Dendritic cell treated with granulocyte-macrophage colony-stimulating factor and Interleukin-4, amounts not matched to agents 40 ng/mL and 50 ng/mL, for 4 days (primary cell): ENCODE results near the gene SOD2.
"Not testable (repeated sequence)": the region's sequence is repeated elsewhere in the genome, so short reads cannot be mapped to it uniquely, and the experiment has no call there.

ENCODE experiments used
- H3K27ac Mint-ChIP-seq: one replicate; pipeline ENCODE4 v1.8.0; 2022; ENCODE audit warnings: mild to moderate bottlenecking, mixed read lengths
- H3K27me3 Mint-ChIP-seq: one replicate; pipeline ENCODE4 v1.8.0; 2022; ENCODE audit warnings: mild to moderate bottlenecking, mixed read lengths
- H3K36me3 Mint-ChIP-seq: one replicate; pipeline ENCODE4 v1.8.0; 2022; ENCODE audit warnings: low read depth, mixed read lengths
- H3K4me1 Mint-ChIP-seq: one replicate; pipeline ENCODE4 v1.8.0; 2022; ENCODE audit warnings: low read depth, mixed read lengths
- H3K4me3 Mint-ChIP-seq: one replicate; pipeline ENCODE4 v1.8.0; 2022; ENCODE audit warnings: mild to moderate bottlenecking, moderate library complexity, mixed read lengths
- H3K9me3 Mint-ChIP-seq: one replicate; pipeline ENCODE4 v1.8.0; 2022; ENCODE audit warnings: mixed read lengths
- intact Hi-C: fragments of 100-400 bp; cut with micrococcal nuclease; formaldehyde crosslinking; loops from one replicate; pipeline ENCODE4 v1.15.0; 2022

The SOD2 gene

DNA sequence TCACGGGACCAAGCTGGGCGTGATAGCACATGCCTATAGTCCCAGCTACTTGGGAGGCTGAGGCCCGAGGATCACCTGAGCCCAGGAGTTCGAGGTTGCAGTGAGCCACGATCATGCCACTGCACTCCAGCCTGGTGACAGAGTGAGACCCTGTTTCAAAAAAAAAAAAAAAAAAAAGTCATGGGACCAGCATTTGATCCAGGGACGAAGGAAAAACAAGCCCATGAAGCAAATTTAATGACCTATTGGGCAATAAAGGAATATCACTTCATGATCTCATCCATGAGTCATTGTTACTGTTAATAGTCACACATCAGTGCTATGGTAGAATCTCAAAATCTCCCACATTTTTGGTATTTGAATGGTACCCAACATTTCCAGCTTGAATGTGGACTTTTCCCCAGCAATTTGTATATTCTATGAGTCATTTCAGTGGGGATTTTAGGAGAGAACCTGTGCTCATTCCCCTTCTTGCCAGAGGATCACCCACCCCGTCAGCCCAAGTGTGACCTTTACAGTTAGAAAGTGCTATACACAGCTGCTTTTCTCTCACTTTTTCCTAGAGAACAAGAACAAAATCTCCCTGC lies 8.5 kb upstream of the SOD2 start:
- H3K9me3 Mint-ChIP-seq = peaks cover 6% of the 10 kb centered on the region
- intact Hi-C loops = no loop called here
- H3K27ac Mint-ChIP-seq = peak overlapping the region; percentile 51
- peaks cover 29% of the 10 kb centered on the region for H3K4me1 Mint-ChIP-seq
- H3K36me3 Mint-ChIP-seq = peaks cover 17% of the 10 kb centered on the region
- no peak overlapping the region for H3K4me3 Mint-ChIP-seq
- H3K27me3 Mint-ChIP-seq = no peaks in the 10 kb centered on the region

GRCh38 chr6:159700970-159701369 lies 7.9 kb upstream of the SOD2 start:
- intact Hi-C loops = no loop called here
- Mint-ChIP-seq H3K9me3 (peaks cover 6% of the 10 kb centered on the region), H3K4me1 (peaks cover 29% of the 10 kb centered on the region), H3K27ac (peak overlapping the region; percentile 59), H3K27me3 (no peaks in the 10 kb centered on the region), H3K4me3 (no peak overlapping the region), H3K36me3 (peaks cover 17% of the 10 kb centered on the region)

GRCh38 chr6:159695984-159696383 lies 2.9 kb upstream of the SOD2 start:
- peaks cover 41% of the 10 kb centered on the region for H3K4me1 Mint-ChIP-seq
- no peaks in the 10 kb centered on the region for H3K27me3 Mint-ChIP-seq
- intact Hi-C loops = no loop called here
- peaks cover 20% of the 10 kb centered on the region for H3K36me3 Mint-ChIP-seq
- H3K27ac Mint-ChIP-seq = peak overlapping the region; percentile 93
- no peak overlapping the region for H3K4me3 Mint-ChIP-seq
- no peaks in the 10 kb centered on the region for H3K9me3 Mint-ChIP-seq

DNA sequence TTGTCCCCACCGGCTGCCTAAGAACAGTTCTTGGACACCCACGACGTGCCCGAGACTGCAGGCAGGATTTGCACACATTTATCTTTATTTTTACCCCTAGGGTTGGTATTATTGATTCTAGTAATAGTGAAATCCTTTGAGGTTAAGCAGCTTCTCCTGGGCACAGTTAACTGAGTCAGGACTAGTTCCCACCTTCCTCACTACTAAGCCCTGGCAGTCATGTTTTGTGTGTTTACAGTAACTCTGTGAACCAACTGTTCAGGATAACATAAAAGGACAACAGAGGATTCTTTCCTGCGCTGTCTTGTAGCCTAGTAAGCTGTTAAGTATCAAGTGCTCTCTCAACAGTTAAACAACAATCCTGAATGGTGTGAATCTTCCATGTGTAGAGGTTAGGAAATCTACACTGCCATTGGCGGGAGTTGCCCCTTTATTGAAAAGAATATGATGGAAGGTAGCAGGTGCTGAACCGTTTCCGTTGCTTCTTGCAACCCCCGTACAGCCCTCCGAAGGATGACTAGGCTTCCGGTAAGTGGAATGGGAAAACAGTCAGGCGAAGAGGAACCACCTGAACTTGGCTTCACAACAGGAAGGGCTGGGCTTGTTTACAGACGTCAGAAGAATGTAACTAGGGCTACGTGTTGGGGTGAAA lies 979 bp upstream of the SOD2 start:
- H3K9me3 Mint-ChIP-seq = peaks cover 5% of the 10 kb centered on the region
- peaks cover 31% of the 10 kb centered on the region for H3K36me3 Mint-ChIP-seq
- H3K4me3 Mint-ChIP-seq = peak overlapping the region; percentile 87
- no peaks in the 10 kb centered on the region for H3K27me3 Mint-ChIP-seq
- H3K27ac Mint-ChIP-seq = peak overlapping the region; percentile 93
- intact Hi-C loops = loop anchor here (1.0 to 5.0 kb wide), 4 partner anchors 33 to 273 kb away; partner anchors contain the start of genes IGF2R and WTAP
- H3K4me1 Mint-ChIP-seq = peaks cover 31% of the 10 kb centered on the region

- peaks cover 46% of the 10 kb centered on the region for H3K36me3 Mint-ChIP-seq
- peaks cover 37% of the 10 kb centered on the region for H3K4me1 Mint-ChIP-seq
- H3K4me3 Mint-ChIP-seq = peak overlapping the region; percentile 87
- no peaks in the 10 kb centered on the region for H3K27me3 Mint-ChIP-seq
- intact Hi-C loops = loop anchor here (1.0 to 5.0 kb wide), 4 partner anchors 35 to 275 kb away; partner anchors contain the start of genes IGF2R and WTAP
- H3K27ac Mint-ChIP-seq = peak overlapping the region; percentile 93
- peaks cover 9% of the 10 kb centered on the region for H3K9me3 Mint-ChIP-seq
Observed at GRCh38 chr6:159692303-159693127, 526 bp downstream of the SOD2 start.

GRCh38 chr6:159691963-159692287 lies 1.1 kb downstream of the SOD2 start:
- intact Hi-C loops = loop anchor here (1.0 to 5.0 kb wide), 6 partner anchors 50 to 275 kb away; partner anchors contain the start of genes ACAT2, IGF2R and MRPL18
- Mint-ChIP-seq H3K9me3 (peaks cover 9% of the 10 kb centered on the region), H3K4me1 (peaks cover 39% of the 10 kb centered on the region), H3K4me3 (peak overlapping the region; percentile 87), H3K27me3 (no peaks in the 10 kb centered on the region), H3K27ac (peak overlapping the region; percentile 93), H3K36me3 (peaks cover 52% of the 10 kb centered on the region)

DNA sequence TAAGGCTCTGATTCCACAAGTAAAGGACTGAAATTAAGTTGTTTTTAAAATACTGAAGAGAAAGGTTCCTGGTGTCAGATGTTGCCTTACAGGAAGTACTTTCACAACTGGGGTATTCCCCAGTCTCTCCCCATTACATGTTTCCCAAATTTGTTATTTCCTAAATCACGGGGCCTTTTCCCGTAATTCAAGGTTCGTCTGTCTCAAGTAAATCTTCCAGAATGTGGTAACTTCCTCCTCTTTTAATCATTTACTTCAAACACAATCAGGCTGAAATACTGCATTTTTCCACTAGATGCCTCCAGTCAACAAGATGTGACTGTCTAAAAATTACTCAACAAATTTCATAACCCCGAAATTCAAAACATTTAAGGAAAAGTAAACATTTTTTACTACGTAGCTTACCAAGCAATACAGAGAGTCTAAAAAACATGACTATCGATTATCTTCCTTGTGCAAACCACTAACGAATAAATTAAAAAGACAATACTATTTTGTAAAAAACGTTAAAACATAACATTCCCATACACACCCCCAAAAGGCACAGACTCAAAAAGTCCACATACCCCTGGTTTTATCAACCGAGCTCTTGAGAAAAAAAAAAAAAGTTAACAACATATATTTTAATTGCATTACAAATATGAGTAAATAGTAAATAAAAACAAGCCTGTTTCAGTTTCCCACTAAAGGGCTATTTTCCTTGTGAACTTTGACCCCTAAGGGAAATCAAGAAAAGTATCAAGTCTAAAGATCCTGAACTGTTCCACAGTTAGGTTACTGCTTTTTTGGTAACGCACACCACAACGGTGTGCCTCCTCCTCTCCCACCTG lies 1.7 kb downstream of the SOD2 start:
- Mint-ChIP-seq H3K27ac (peak overlapping the region; percentile 93), H3K4me1 (peaks cover 43% of the 10 kb centered on the region), H3K4me3 (peak overlapping the region; percentile 87), H3K9me3 (peaks cover 9% of the 10 kb centered on the region), H3K36me3 (peaks cover 58% of the 10 kb centered on the region), H3K27me3 (no peaks in the 10 kb centered on the region)
- intact Hi-C loops = loop anchor here (1.0 to 5.0 kb wide), 6 partner anchors 51 to 276 kb away; partner anchors contain the start of genes ACAT2, IGF2R and MRPL18

- not testable (repeated sequence) for H3K9me3 Mint-ChIP-seq, H3K4me3 Mint-ChIP-seq, H3K27me3 Mint-ChIP-seq
- Mint-ChIP-seq H3K4me1 (peaks cover 48% of the 10 kb centered on the region), H3K27ac (peak overlapping the region; percentile 43), H3K36me3 (peaks cover 70% of the 10 kb centered on the region)
- intact Hi-C loops = loop anchor here (2.0 to 5.0 kb wide), 4 partner anchors 52 to 277 kb away; partner anchors contain the start of gene IGF2R
Observed at GRCh38 chr6:159690135-159690534, 2.9 kb downstream of the SOD2 start.

DNA sequence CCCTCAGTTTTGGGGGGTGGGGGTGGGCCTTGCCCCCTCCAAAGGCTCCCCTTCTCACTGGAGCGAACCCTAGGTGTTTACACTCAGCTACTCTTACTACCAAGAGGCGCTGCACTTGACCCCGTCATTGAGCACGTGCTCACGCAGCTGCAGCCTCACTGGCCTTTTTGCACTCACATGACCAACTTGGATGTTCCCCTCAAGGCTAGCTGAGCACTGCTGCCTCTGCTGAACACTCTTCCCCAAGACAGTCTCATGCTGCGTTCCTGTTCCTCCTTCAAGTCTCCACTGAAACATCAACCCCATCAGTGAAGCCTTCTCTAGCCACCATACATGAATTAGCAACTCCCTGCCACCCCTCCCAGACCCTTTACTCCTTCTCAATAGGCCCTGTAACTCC lies 4.0 kb downstream of the SOD2 start:
- intact Hi-C loops = no loop called here
- peaks cover 9% of the 10 kb centered on the region for H3K9me3 Mint-ChIP-seq
- no peaks in the 10 kb centered on the region for H3K27me3 Mint-ChIP-seq
- H3K4me3 Mint-ChIP-seq = no peak overlapping the region
- H3K27ac Mint-ChIP-seq = peak overlapping the region; percentile 43
- peaks cover 78% of the 10 kb centered on the region for H3K36me3 Mint-ChIP-seq
- H3K4me1 Mint-ChIP-seq = peaks cover 37% of the 10 kb centered on the region

DNA sequence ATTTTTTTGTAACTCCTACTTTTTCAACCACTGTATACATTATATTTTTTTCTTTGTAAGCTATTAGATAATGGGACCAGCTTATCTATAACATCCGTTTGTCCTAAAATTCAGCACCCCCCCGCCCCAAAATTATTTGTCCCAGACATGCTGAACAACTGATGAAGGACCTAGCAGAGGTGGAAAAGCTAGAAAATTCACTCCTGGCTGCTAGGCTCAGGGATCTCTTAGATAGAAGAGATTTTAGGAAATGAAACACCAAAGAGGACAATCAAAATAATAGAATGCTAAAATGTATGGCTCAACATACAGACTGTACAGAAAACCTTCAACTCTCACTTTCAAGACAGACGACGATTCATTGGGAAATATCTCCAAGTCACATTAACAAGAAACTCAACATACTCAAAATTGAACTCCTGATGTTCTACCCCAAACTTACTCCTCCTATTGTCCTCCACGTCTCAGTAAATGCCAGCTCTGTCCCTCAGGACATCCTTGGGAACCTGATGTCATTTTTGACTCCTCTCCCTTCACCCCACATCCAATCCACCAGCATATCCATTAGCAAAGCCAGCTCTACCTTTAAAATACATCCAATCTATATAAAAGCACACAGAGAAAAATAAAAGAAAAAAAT lies 4.7 kb downstream of the SOD2 start:
- Mint-ChIP-seq H3K4me1 (peaks cover 37% of the 10 kb centered on the region), H3K27me3 (no peaks in the 10 kb centered on the region), H3K27ac (peak overlapping the region; percentile 43), H3K9me3 (peaks cover 9% of the 10 kb centered on the region), H3K36me3 (peaks cover 82% of the 10 kb centered on the region), H3K4me3 (peak overlapping the region; percentile 13)
- intact Hi-C loops = no loop called here

GRCh38 chr6:159687341-159687740 lies 5.7 kb downstream of the SOD2 start:
- intact Hi-C loops = no loop called here
- Mint-ChIP-seq H3K36me3 (peaks cover 81% of the 10 kb centered on the region), H3K27me3 (no peaks in the 10 kb centered on the region), H3K4me3 (no peak overlapping the region), H3K27ac (no peak overlapping the region), H3K4me1 (peaks cover 35% of the 10 kb centered on the region), H3K9me3 (peaks cover 9% of the 10 kb centered on the region)

GRCh38 chr6:159686703-159687102 lies 6.3 kb downstream of the SOD2 start:
- H3K27ac Mint-ChIP-seq = no peak overlapping the region
- H3K36me3 Mint-ChIP-seq = peaks cover 81% of the 10 kb centered on the region
- H3K4me1 Mint-ChIP-seq = peaks cover 31% of the 10 kb centered on the region

GRCh38 chr6:159686040-159686439 lies 7.0 kb downstream of the SOD2 start:
- Mint-ChIP-seq H3K36me3 (peaks cover 87% of the 10 kb centered on the region), H3K4me1 (peaks cover 38% of the 10 kb centered on the region), H3K4me3 (no peak overlapping the region), H3K27me3 (no peaks in the 10 kb centered on the region), H3K27ac (no peak overlapping the region), H3K9me3 (peaks cover 9% of the 10 kb centered on the region)
- intact Hi-C loops = no loop called here

More at GRCh38 chr6:159686703-159687102, 6.3 kb downstream of the SOD2 start:
- no peak overlapping the region for H3K4me3 Mint-ChIP-seq
- intact Hi-C loops = no loop called here
- H3K9me3 Mint-ChIP-seq = peaks cover 9% of the 10 kb centered on the region
- H3K27me3 Mint-ChIP-seq = no peaks in the 10 kb centered on the region
